ENCODE measurements around the gene GNAQ. TPM values are rescaled to one million over a fixed set of nuclear protein-coding genes. Genes with fewer than 3 reads are reported as not detected.
A peak's percentile ranks its signal among the peaks of the same experiment; 100 is the strongest.

GNAQ gene
- total RNA-seq, 1 donor, result 58.0 TPM

GRCh38 chr9:77981332-77981731 lies 50.3 kb downstream of the GNAQ start:
- DNase-seq (ENCODE audit: low read depth), result peak; percentile 33
- H3K4me3 ChIP-seq (ENCODE audit: low read depth, low read length), result no peak overlapping the region
- TF ChIP-seq, protein P1, sequence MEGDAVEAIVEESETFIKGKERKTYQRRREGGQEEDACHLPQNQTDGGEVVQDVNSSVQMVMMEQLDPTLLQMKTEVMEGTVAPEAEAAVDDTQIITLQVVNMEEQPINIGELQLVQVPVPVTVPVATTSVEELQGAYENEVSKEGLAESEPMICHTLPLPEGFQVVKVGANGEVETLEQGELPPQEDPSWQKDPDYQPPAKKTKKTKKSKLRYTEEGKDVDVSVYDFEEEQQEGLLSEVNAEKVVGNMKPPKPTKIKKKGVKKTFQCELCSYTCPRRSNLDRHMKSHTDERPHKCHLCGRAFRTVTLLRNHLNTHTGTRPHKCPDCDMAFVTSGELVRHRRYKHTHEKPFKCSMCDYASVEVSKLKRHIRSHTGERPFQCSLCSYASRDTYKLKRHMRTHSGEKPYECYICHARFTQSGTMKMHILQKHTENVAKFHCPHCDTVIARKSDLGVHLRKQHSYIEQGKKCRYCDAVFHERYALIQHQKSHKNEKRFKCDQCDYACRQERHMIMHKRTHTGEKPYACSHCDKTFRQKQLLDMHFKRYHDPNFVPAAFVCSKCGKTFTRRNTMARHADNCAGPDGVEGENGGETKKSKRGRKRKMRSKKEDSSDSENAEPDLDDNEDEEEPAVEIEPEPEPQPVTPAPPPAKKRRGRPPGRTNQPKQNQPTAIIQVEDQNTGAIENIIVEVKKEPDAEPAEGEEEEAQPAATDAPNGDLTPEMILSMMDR (IDR thresholded peaks at IDR 0.05; ENCODE audit: insufficient read depth, low read length), result peak; percentile 4

DNA sequence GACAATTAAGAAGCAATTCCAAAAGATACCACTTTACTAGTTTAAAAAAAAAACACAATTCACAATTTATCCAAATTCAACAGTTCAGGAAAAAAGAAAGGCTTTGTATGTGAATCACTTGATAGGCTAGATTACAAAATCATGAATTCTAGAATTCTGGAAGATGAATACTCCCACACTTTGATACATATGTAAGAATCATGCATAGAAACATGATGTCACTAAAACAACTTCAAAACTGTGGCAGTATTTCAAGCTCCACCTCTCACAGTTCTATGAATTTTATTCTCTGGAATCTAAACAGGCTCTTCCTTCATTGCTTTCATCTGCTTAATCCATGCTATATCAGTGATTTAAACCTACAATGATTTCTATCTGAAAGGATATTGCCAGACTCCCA lies 51.0 kb downstream of the GNAQ start:
- H3K4me3 ChIP-seq (ENCODE audit: low read depth, low read length), result no peak overlapping the region
- DNase-seq (ENCODE audit: low read depth), result peak; percentile 70
- TF ChIP-seq, protein P1 (IDR thresholded peaks at IDR 0.05; ENCODE audit: insufficient read depth, low read length), result no peak

- H3K4me3 ChIP-seq (ENCODE audit: low read depth, low read length), result no peak overlapping the region
- no peak for DNase-seq (ENCODE audit: low read depth)
- TF ChIP-seq, protein P1 (IDR thresholded peaks at IDR 0.05; ENCODE audit: insufficient read depth, low read length), result no peak
These were observed 53.4 kb downstream of the GNAQ start for GRCh38 chr9:77978086-77978781.

DNA sequence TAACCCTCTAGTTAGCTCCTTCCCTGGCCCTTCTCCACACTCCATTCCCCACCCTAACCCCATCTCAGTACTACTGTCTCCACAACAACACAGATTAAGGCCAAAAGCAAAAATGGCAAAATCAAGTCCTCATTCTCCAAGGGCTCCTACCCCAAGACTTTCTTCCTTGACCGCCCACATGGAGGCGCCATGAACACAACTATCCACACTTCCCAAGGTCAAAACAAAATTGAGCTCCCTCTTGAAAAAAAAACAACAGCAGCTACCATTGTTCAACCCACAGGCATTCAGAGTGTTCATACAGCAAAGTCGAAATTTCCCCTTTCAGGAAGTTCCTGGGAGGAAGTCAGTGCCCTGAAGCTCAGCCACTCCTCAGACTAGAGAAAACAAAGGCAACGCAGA lies 54.4 kb downstream of the GNAQ start:
- TF ChIP-seq, protein P1 (IDR thresholded peaks at IDR 0.05; ENCODE audit: insufficient read depth, low read length), result peak; percentile 64
- H3K4me3 ChIP-seq (ENCODE audit: low read depth, low read length), result no peak overlapping the region
- DNase-seq (ENCODE audit: low read depth), result peak; percentile 90

- no peak for DNase-seq (ENCODE audit: low read depth)
- TF ChIP-seq, protein P1 (IDR thresholded peaks at IDR 0.05; ENCODE audit: insufficient read depth, low read length), result no peak
- H3K4me3 ChIP-seq (ENCODE audit: low read depth, low read length), result no peak overlapping the region
These were observed 55.8 kb downstream of the GNAQ start for GRCh38 chr9:77975806-77976205.

DNA sequence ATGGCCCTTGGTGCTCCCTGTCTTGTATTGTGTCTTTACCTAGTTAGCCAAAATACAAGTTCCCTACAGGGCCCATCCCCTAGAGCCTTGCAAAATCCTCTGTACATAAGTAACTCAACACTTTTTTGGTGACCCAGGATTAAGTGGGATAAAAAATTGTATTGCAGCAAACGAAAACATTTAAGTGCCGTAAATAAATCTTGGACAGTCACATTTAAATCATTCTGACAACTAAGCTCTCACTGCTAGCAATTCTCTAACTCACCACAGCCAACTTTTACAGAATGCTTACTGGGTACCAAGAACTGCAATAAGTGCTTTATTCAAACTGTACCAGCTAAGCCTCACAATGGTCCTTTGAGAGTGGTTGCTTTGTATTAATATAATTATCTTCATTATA lies 56.6 kb downstream of the GNAQ start:
- no peak for DNase-seq (ENCODE audit: low read depth)
- H3K4me3 ChIP-seq (ENCODE audit: low read depth, low read length), result no peak overlapping the region
- TF ChIP-seq, protein P1 (IDR thresholded peaks at IDR 0.05; ENCODE audit: insufficient read depth, low read length), result no peak

DNA sequence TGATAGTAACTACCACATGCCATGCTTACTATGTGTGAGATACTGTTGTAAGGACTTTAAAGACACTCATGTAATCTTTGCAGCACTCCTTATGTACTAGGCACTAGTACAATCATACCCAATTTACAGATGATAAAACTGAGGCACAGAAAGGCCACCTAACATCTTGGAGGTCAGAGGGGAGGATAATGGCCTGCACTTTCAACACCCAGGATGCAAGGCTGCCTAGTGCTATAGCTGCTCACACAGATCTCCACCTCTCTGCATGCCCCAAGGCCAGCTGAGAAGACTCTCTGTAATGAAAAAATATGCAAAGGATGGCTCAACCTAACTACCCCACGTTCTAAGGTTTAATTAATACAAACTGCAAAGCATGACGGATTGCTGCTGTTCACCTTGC lies 57.2 kb downstream of the GNAQ start:
- H3K4me3 ChIP-seq (ENCODE audit: low read depth, low read length), result no peak overlapping the region
- TF ChIP-seq, protein P1 (IDR thresholded peaks at IDR 0.05; ENCODE audit: insufficient read depth, low read length), result no peak
- no peak for DNase-seq (ENCODE audit: low read depth)

Measured in fibroblast of the aortic adventitia (primary cell).